Coronary artery (tissue), 2 donors: ENCODE results near the gene ARSK.

ENCODE experiments used
- DNase-seq: peaks from one replicate; pipeline ENCODE4 v3.0.0-alpha.2; 2017; ENCODE audit warnings: low spot score
- H3K27ac ChIP-seq, 2 donors: fragments of 200-600 bp; sonication (generic); one replicate each; pipeline ENCODE4 v1.5.1; 2016 to 2019
- H3K4me3 ChIP-seq: fragments of 200-600 bp; sonication (generic); 2 replicates; pipeline ENCODE4 v1.5.1; 2016; ENCODE audit warnings: mild to moderate bottlenecking, moderate library complexity
- TF ChIP-seq, protein P1 (sequence below): fragments of 200-600 bp; sonication (generic); IDR thresholded peaks from one replicate; pipeline ENCODE4 v1.5.1; 2019; ENCODE audit warnings: antibody characterized with exemption

ARSK gene

DNA sequence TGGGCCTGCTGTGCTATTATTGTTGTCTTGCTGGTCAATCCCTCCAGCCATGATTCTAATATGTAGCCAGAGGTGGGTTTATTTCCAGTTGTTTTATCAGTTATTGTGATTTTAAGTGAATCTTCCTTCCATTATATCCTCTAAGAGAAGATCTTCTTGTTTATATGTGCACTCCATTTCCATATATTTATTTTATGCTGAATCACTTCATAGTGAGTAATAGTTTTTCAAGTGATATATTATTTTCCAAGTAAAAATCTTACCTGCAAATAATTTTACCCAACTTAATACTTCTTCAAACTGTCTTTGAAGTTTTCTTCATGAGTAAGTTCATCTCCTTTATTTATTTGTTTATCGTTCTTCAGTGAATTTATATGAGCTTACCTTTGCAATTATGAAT is 51.5 kb downstream of the ARSK start:
- Histone ChIP-seq H3K4me3 (no peak overlapping the region), H3K27ac (no peak overlapping the region)
- DNase-seq: no peak
- TF ChIP-seq, protein P1, sequence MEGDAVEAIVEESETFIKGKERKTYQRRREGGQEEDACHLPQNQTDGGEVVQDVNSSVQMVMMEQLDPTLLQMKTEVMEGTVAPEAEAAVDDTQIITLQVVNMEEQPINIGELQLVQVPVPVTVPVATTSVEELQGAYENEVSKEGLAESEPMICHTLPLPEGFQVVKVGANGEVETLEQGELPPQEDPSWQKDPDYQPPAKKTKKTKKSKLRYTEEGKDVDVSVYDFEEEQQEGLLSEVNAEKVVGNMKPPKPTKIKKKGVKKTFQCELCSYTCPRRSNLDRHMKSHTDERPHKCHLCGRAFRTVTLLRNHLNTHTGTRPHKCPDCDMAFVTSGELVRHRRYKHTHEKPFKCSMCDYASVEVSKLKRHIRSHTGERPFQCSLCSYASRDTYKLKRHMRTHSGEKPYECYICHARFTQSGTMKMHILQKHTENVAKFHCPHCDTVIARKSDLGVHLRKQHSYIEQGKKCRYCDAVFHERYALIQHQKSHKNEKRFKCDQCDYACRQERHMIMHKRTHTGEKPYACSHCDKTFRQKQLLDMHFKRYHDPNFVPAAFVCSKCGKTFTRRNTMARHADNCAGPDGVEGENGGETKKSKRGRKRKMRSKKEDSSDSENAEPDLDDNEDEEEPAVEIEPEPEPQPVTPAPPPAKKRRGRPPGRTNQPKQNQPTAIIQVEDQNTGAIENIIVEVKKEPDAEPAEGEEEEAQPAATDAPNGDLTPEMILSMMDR: no peak

DNA sequence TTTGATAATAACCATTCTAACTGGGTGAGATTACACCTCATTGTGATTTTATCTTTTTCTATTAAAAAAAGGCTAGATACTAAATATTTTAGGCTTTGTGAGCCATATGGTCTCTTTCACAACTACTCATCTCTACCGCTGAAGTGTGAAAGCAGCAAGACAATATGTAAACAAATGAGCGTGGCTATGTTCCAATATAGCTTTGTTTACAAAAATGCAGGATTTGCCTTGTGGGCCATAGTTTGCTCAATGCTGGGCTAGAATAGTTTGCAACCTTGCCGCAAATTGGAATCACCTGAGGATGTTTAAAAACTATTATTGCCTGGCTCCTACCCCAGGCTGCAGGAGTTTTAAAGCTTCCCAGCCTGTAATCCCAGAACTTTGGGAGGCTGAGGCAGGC is 54.8 kb downstream of the ARSK start:
- H3K4me3 ChIP-seq: no peak overlapping the region
- DNase-seq: no peak
- TF ChIP-seq, protein P1: no peak
- no peak overlapping the region for H3K27ac ChIP-seq

DNA sequence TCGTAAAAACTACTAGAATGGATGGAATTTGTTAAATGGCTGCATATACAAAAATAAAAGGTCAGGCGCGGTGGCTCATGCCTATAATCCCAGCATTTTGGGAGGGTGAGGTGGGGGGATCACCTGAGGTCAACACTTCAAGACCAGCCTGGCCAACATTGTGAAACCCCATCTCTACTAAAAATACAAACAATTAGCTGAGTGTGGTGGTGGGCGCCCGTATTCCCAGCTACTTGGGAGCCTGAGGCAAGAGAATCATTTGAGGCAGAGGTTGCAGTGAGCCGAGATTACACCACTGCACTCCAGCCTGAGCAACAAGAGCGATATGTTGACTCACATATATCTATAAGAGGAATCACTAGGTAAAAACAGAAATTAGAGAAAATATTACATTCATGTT is 55.6 kb downstream of the ARSK start:
- TF ChIP-seq, protein P1: no peak
- no peak for DNase-seq
- H3K4me3 ChIP-seq: no peak overlapping the region
- H3K27ac ChIP-seq: no peak overlapping the region

DNA sequence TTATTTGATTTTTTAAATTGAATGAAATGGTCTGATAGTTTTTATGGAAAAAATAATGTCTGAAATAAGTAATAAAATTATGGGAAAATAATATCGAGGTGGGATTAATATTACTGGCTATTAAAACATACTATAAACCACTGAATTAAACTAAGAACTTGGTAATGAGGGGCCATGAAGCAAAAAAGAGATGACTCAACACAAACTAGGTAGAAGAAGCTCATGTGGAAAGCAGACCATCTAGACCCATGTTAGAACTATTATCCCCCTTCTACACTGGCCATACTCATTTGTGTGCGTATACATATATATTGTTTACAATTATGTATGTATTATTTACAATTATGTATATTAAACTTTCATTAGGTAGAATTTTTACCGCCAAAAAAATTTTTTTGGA is 56.5 kb downstream of the ARSK start:
- Histone ChIP-seq H3K4me3 (no peak overlapping the region), H3K27ac (no peak overlapping the region)
- TF ChIP-seq, protein P1: no peak
- DNase-seq: no peak

DNA sequence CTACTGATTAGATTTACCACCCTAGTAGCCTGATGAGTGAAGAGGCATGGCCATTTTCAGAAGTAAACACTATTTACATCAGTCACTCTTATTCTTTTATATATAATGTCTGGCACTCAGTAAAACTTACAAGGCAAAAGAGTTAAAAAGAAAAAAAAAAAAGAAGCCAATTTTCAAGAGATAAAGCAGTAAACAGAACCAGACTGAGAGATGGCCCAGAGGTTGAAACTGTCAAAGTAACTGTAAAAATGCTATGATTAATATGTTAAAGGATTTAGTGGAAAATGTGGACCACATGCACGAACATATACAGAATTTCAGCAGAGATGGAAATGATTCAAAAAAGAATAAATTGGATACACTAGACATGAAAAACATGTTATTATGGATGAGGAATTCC is 58.6 kb downstream of the ARSK start:
- no peak for DNase-seq
- Histone ChIP-seq H3K27ac (no peak overlapping the region), H3K4me3 (no peak overlapping the region)
- TF ChIP-seq, protein P1: no peak

DNA sequence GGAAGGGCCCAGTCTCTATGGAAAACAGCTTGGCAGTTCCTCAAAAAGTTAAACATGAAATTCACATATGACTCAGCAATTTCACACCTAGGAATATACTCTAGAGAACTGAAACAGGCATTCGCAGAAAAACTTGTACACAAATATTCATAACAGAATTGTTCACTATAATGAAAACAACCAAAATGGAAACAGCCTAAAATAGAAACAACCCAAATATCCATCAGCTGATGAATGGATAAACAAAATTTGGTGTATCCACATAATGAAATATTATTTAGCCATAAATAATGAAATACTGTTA is 60.2 kb downstream of the ARSK start:
- no peak overlapping the region for H3K4me3 ChIP-seq
- no peak overlapping the region for H3K27ac ChIP-seq
- DNase-seq: no peak
- TF ChIP-seq, protein P1: no peak

DNA sequence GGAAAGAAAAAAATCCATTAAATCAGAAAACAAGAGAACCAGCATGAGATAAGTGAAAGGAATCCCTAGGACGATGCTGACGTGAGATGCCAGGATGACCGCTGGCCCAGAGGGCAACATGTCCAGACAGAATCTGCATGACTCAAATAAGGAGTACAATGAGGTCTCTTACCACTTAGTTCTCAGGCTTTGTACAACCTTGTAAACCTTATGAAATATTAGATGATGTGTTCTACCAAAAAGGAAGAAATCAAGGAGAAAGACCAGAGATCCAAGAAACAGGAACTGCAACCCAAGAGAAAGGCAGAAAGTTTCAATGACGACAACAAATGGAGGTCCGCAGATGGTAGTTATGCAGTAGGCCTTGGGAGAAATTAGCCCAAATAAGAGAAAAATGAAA is 62.2 kb downstream of the ARSK start:
- no peak for DNase-seq
- no peak overlapping the region for H3K27ac ChIP-seq
- H3K4me3 ChIP-seq: no peak overlapping the region
- TF ChIP-seq, protein P1: no peak
